OCI-LY1 (cell line): ENCODE data around the gene BACE1-AS.

Experiments used
- CTCF ChIP-seq: fragments of 200-600 bp; sonication (generic), shearing (Covaris generic); IDR thresholded peaks from 2 replicates; pipeline ENCODE4 v1.5.1; 2017; ENCODE audit warnings: mild to moderate bottlenecking, antibody characterized with exemption, low read length, moderate library complexity, mixed read lengths
- EZH2 ChIP-seq: fragments of 200-600 bp; sonication (generic), shearing (Covaris generic); IDR thresholded peaks from 2 replicates; pipeline ENCODE4 v1.8.0; 2017; ENCODE audit warnings: borderline replicate concordance, mixed run types, mild to moderate bottlenecking, antibody characterized with exemption, low read length, moderate library complexity, mixed read lengths

GRCh38 chr11:117302228-117302627, 11.1 kb downstream of the BACE1-AS start:
- no peak for TF ChIP-seq CTCF
- no peak for TF ChIP-seq EZH2
